ENCODE results near the gene TGFBR3. TPM values are rescaled to one million over a fixed set of nuclear protein-coding genes. Genes with fewer than 3 reads are reported as not detected.

The TGFBR3 gene
- total and polyA plus RNA-seq, 7 donors: 1.2 to 170 (median 92.2) TPM

GRCh38 chr1:91747666-91748065 lies 138.3 kb downstream of the TGFBR3 start:
- no peak overlapping the region for H3K4me3 ChIP-seq
- peaks cover 0 to 81% (median 59%) of the 10 kb centered on the region in 4 donors for H3K4me1 ChIP-seq
- H3K36me3 ChIP-seq: no peaks in the 10 kb centered on the region
- intact Hi-C loops (cut with DNase I): no loop called here
- peak; percentile 54 for DNase-seq
- no peak for TF ChIP-seq POLR2AphosphoS5 (IDR thresholded peaks at IDR 0.05)
- TF ChIP-seq CTCF (IDR thresholded peaks at IDR 0.05): no peak
- no peak for TF ChIP-seq EP300 (IDR thresholded peaks at IDR 0.05)
- no peak for TF ChIP-seq POLR2A (IDR thresholded peaks at IDR 0.05)
- no peaks in the 10 kb centered on the region for H3K27me3 ChIP-seq
- peak overlapping the region in 2 of 4 donors; percentile 17 to 43 for H3K27ac ChIP-seq
- no peaks in the 10 kb centered on the region for H3K9me3 ChIP-seq
- WGBS, 2 donors: 84 to 95% methylated on average over 6 of the region's 6 CpGs

- peak overlapping the region in 1 of 4 donors; percentile 78 for H3K27ac ChIP-seq
- peak; percentile 4 for DNase-seq
Observed at GRCh38 chr1:91746728-91747338, 139.1 kb downstream of the TGFBR3 start.

GRCh38 chr1:91745640-91746373 lies 140.1 kb downstream of the TGFBR3 start:
- Histone ChIP-seq H3K27me3 (no peaks in the 10 kb centered on the region), H3K4me1 (peaks cover 0 to 81% (median 59%) of the 10 kb centered on the region in 4 donors), H3K36me3 (no peaks in the 10 kb centered on the region), H3K9me3 (no peaks in the 10 kb centered on the region), H3K27ac (peak overlapping the region; percentile 73 to 80 (median 76)), H3K4me3 (no peak overlapping the region)
- no peak for DNase-seq
- 55 to 75% methylated on average over 5 of the region's 5 CpGs for WGBS, 2 donors
- TF ChIP-seq EP300 (IDR thresholded peaks at IDR 0.05) (no peak), POLR2A (IDR thresholded peaks at IDR 0.05) (no peak)
- intact Hi-C loops (cut with DNase I): no loop called here

More at GRCh38 chr1:91746728-91747338, 139.1 kb downstream of the TGFBR3 start:
- no peaks in the 10 kb centered on the region for H3K27me3 ChIP-seq
- TF ChIP-seq EP300 (IDR thresholded peaks at IDR 0.05): no peak
- TF ChIP-seq POLR2A (IDR thresholded peaks at IDR 0.05): no peak
- no peak for TF ChIP-seq POLR2AphosphoS5 (IDR thresholded peaks at IDR 0.05)
- no peak for TF ChIP-seq CTCF (IDR thresholded peaks at IDR 0.05)
- intact Hi-C loops (cut with DNase I): no loop called here
- H3K4me1 ChIP-seq: peaks cover 0 to 81% (median 59%) of the 10 kb centered on the region in 4 donors
- WGBS, 2 donors: 95% methylated on average over 3 of the region's 3 CpGs
- no peak overlapping the region for H3K4me3 ChIP-seq
- H3K36me3 ChIP-seq: no peaks in the 10 kb centered on the region
- no peaks in the 10 kb centered on the region for H3K9me3 ChIP-seq

GRCh38 chr1:91744953-91745639 lies 140.9 kb downstream of the TGFBR3 start:
- peak; percentile 82 for DNase-seq
- peak overlapping the region; percentile 73 to 80 (median 76) for H3K27ac ChIP-seq
- no peak overlapping the region for H3K4me3 ChIP-seq
- no peaks in the 10 kb centered on the region for H3K27me3 ChIP-seq
- H3K4me1 ChIP-seq: peaks cover 0 to 80% (median 55%) of the 10 kb centered on the region in 4 donors
- 54 to 72% methylated on average over 6 of the region's 6 CpGs for WGBS, 2 donors
- H3K9me3 ChIP-seq: no peaks in the 10 kb centered on the region
- intact Hi-C loops (cut with DNase I): loop anchor here (5.0 kb wide), 1 partner anchor 87 kb away; no protein-coding TSS in a partner anchor
- TF ChIP-seq POLR2AphosphoS5 (IDR thresholded peaks at IDR 0.05): peak in 3 of 4 donors; percentile 3 to 30 (median 11)
- no peak for TF ChIP-seq EP300 (IDR thresholded peaks at IDR 0.05)
- H3K36me3 ChIP-seq: no peaks in the 10 kb centered on the region

GRCh38 chr1:91742848-91743292 lies 143.1 kb downstream of the TGFBR3 start:
- Histone ChIP-seq H3K36me3 (peaks cover 0 to 9% (median 2%) of the 10 kb centered on the region in 4 donors), H3K27ac (peak overlapping the region; percentile 73 to 80 (median 76)), H3K4me3 (no peak overlapping the region), H3K4me1 (peaks cover 0 to 65% (median 56%) of the 10 kb centered on the region in 4 donors), H3K27me3 (no peaks in the 10 kb centered on the region), H3K9me3 (no peaks in the 10 kb centered on the region)
- 50 to 63% methylated on average over 4 of the region's 4 CpGs for WGBS, 2 donors
- intact Hi-C loops (cut with DNase I): loop anchor here (5.0 kb wide), 1 partner anchor 89 kb away; no protein-coding TSS in a partner anchor
- TF ChIP-seq POLR2AphosphoS5 (IDR thresholded peaks at IDR 0.05) (peak in 2 of 4 donors; percentile 40 to 51), CTCF (IDR thresholded peaks at IDR 0.05) (no peak), POLR2A (IDR thresholded peaks at IDR 0.05) (no peak), EP300 (IDR thresholded peaks at IDR 0.05) (peak in 1 of 4 donors; percentile 22)
- DNase-seq: peak; percentile 91
